ENCODE measurements around the gene SERP2. TPM values are rescaled to one million over a fixed set of nuclear protein-coding genes. Genes with fewer than 3 reads are reported as not detected.

Gene SERP2
- total RNA-seq, 1 donor from 2014 or later: 2.4 TPM

- no peak for TF ChIP-seq EZH2 (IDR thresholded peaks at IDR 0.05; ENCODE audit: insufficient read depth, low read length)
- TF ChIP-seq, protein P1, sequence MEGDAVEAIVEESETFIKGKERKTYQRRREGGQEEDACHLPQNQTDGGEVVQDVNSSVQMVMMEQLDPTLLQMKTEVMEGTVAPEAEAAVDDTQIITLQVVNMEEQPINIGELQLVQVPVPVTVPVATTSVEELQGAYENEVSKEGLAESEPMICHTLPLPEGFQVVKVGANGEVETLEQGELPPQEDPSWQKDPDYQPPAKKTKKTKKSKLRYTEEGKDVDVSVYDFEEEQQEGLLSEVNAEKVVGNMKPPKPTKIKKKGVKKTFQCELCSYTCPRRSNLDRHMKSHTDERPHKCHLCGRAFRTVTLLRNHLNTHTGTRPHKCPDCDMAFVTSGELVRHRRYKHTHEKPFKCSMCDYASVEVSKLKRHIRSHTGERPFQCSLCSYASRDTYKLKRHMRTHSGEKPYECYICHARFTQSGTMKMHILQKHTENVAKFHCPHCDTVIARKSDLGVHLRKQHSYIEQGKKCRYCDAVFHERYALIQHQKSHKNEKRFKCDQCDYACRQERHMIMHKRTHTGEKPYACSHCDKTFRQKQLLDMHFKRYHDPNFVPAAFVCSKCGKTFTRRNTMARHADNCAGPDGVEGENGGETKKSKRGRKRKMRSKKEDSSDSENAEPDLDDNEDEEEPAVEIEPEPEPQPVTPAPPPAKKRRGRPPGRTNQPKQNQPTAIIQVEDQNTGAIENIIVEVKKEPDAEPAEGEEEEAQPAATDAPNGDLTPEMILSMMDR (IDR thresholded peaks at IDR 0.05; ENCODE audit: insufficient read depth, low read depth, low read length): no peak
- no peak overlapping the region for H3K27ac ChIP-seq (ENCODE audit: low read depth, low read length)
Observed at GRCh38 chr13:44402899-44403445, 29.3 kb downstream of the SERP2 start.

GRCh38 chr13:44403461-44404056 is 29.9 kb downstream of the SERP2 start:
- Histone ChIP-seq H3K4me3 (ENCODE audit: insufficient read depth, low read depth, low read length) (no peak overlapping the region), H2AFZ (ENCODE audit: low read depth, low read length) (no peak overlapping the region), H3K9ac (ENCODE audit: low read length) (no peak overlapping the region), H3K4me1 (ENCODE audit: insufficient read depth, low read length) (peaks cover 6% of the 10 kb centered on the region), H3K9me3 (ENCODE audit: insufficient read depth, low read depth, low read length) (no peaks in the 10 kb centered on the region), H3K27ac (ENCODE audit: low read depth, low read length) (no peak overlapping the region), H3K79me2 (ENCODE audit: insufficient read depth, low read length) (no peaks in the 10 kb centered on the region), H3K27me3 (ENCODE audit: insufficient read depth, low read length) (no peaks in the 10 kb centered on the region), H3K36me3 (ENCODE audit: insufficient read depth, low read length) (no peaks in the 10 kb centered on the region), H4K20me1 (ENCODE audit: insufficient read depth, low read length) (no peaks in the 10 kb centered on the region), H3K4me2 (ENCODE audit: low read length) (peak overlapping the region; percentile 12)
- TF ChIP-seq, protein P1 (IDR thresholded peaks at IDR 0.05; ENCODE audit: insufficient read depth, low read depth, low read length): no peak
- TF ChIP-seq EZH2 (IDR thresholded peaks at IDR 0.05; ENCODE audit: insufficient read depth, low read length): no peak
- Mint-ChIP-seq H3K27ac (ENCODE audit: unreplicated experiment) (no peak overlapping the region), H3K36me3 (ENCODE audit: low read depth, unreplicated experiment) (no peaks in the 10 kb centered on the region), H3K4me3 (ENCODE audit: unreplicated experiment) (no peak overlapping the region), H3K4me1 (ENCODE audit: low read depth, unreplicated experiment) (peaks cover 16% of the 10 kb centered on the region), H3K9me3 (ENCODE audit: unreplicated experiment) (no peaks in the 10 kb centered on the region), H3K27me3 (ENCODE audit: low read depth, unreplicated experiment) (peaks cover 7% of the 10 kb centered on the region)
- no peak for DNase-seq (ENCODE audit: low read depth)
- FAIRE-seq: no peak

More at GRCh38 chr13:44402899-44403445, 29.3 kb downstream of the SERP2 start:
- Histone ChIP-seq H3K27me3 (ENCODE audit: insufficient read depth, low read length) (no peaks in the 10 kb centered on the region), H3K9me3 (ENCODE audit: insufficient read depth, low read depth, low read length) (no peaks in the 10 kb centered on the region), H3K4me2 (ENCODE audit: low read length) (no peak overlapping the region), H3K9ac (ENCODE audit: low read length) (no peak overlapping the region), H4K20me1 (ENCODE audit: insufficient read depth, low read length) (no peaks in the 10 kb centered on the region), H3K4me3 (ENCODE audit: insufficient read depth, low read depth, low read length) (no peak overlapping the region), H3K79me2 (ENCODE audit: insufficient read depth, low read length) (no peaks in the 10 kb centered on the region), H3K36me3 (ENCODE audit: insufficient read depth, low read length) (no peaks in the 10 kb centered on the region), H3K4me1 (ENCODE audit: insufficient read depth, low read length) (peaks cover 8% of the 10 kb centered on the region), H2AFZ (ENCODE audit: low read depth, low read length) (no peak overlapping the region)
- DNase-seq (ENCODE audit: low read depth) (no peak), FAIRE-seq (no peak)
- H3K4me3 Mint-ChIP-seq (ENCODE audit: unreplicated experiment): no peak overlapping the region
- peaks cover 18% of the 10 kb centered on the region for H3K4me1 Mint-ChIP-seq (ENCODE audit: low read depth, unreplicated experiment)
- H3K27ac Mint-ChIP-seq (ENCODE audit: unreplicated experiment): no peak overlapping the region
- no peaks in the 10 kb centered on the region for H3K36me3 Mint-ChIP-seq (ENCODE audit: low read depth, unreplicated experiment)
- H3K27me3 Mint-ChIP-seq (ENCODE audit: low read depth, unreplicated experiment): peaks cover 7% of the 10 kb centered on the region
- no peaks in the 10 kb centered on the region for H3K9me3 Mint-ChIP-seq (ENCODE audit: unreplicated experiment)
